ENCODE measurements around the gene NRXN2.

The NRXN2 gene

GRCh38 chr11:64758330-64759079, 35.5 kb upstream of the NRXN2 start:
- no peak for DNase-seq

GRCh38 chr11:64757549-64758329, 34.7 kb upstream of the NRXN2 start:
- no peak for DNase-seq

- DNase-seq = no peak
Observed at GRCh38 chr11:64755681-64756361, 32.8 kb upstream of the NRXN2 start.

- DNase-seq = no peak
Observed at GRCh38 chr11:64754919-64755662, 32.1 kb upstream of the NRXN2 start.

GRCh38 chr11:64754124-64754918, 31.3 kb upstream of the NRXN2 start:
- no peak for DNase-seq

GRCh38 chr11:64753380-64754123, 30.6 kb upstream of the NRXN2 start:
- DNase-seq = no peak

GRCh38 chr11:64753019-64753379, 30.0 kb upstream of the NRXN2 start:
- DNase-seq = no peak

GRCh38 chr11:64752175-64752970, 29.4 kb upstream of the NRXN2 start:
- no peak for DNase-seq

GRCh38 chr11:64751580-64751979, 28.6 kb upstream of the NRXN2 start:
- no peak for DNase-seq

- no peak for DNase-seq
Observed at GRCh38 chr11:64751136-64751535, 28.1 kb upstream of the NRXN2 start.

- no peak for DNase-seq
Observed at GRCh38 chr11:64750361-64751054, 27.5 kb upstream of the NRXN2 start.

GRCh38 chr11:64747961-64748665, 25.1 kb upstream of the NRXN2 start:
- no peak for DNase-seq

GRCh38 chr11:64746486-64746885, 23.5 kb upstream of the NRXN2 start:
- DNase-seq = no peak

GRCh38 chr11:64745521-64746328, 22.7 kb upstream of the NRXN2 start:
- DNase-seq = peak; percentile 56

- DNase-seq = peak; percentile 53
Observed at GRCh38 chr11:64745189-64745520, 22.2 kb upstream of the NRXN2 start.

GRCh38 chr11:64744544-64745188, 21.7 kb upstream of the NRXN2 start:
- no peak for DNase-seq

GRCh38 chr11:64743591-64744543, 20.9 kb upstream of the NRXN2 start, which contains the start of gene RASGRP2:
TSS of gene RASGRP2 (minus strand) at chr11:64744142. CDS start at chr11:64742866, 1,276 bp downstream.
- peak; percentile 87 for DNase-seq

All from activated CD4-positive, alpha-beta T cell treated with anti-CD3 and anti-CD28 coated beads for 48 hours (primary cell).